Fibroblast of lung (primary cell): Measurements from ENCODE around the gene GRPEL2. TPM values are rescaled to one million over a fixed set of nuclear protein-coding genes. Genes with fewer than 3 reads are reported as not detected.
"Not testable (repeated sequence)": the region's sequence is repeated elsewhere in the genome, so short reads cannot be mapped to it uniquely, and the experiment has no call there.

Source experiments
- DNase-seq, 2 donors: peaks; one replicate each; pipeline versions ENCODE4 v3.0.0 to v3.0.0-alpha.2; 2010; ENCODE audit warnings: low read depth in 2 of 2
- H2AFZ ChIP-seq: 2 replicates; pipeline ENCODE4 v1.5.1; 2012; ENCODE audit warnings: low read length, control low read depth, inconsistent platforms
- H3K27ac ChIP-seq: 2 replicates; pipeline ENCODE4 v1.5.1; 2011; ENCODE audit warnings: low read length, control low read depth; ENCODE audit not compliant: insufficient read depth
- H3K27me3 ChIP-seq: 2 replicates; pipeline ENCODE4 v1.5.1; 2011; ENCODE audit warnings: mild to moderate bottlenecking, low read length; ENCODE audit not compliant: control insufficient read depth, insufficient read depth
- H3K36me3 ChIP-seq: 2 replicates; pipeline ENCODE4 v1.5.1; 2011; ENCODE audit warnings: low read length; ENCODE audit not compliant: control insufficient read depth, insufficient read depth
- H3K4me1 ChIP-seq: 2 replicates; pipeline ENCODE4 v1.5.1; 2011; ENCODE audit warnings: low read length; ENCODE audit not compliant: control insufficient read depth, insufficient read depth; ENCODE audit errors: extremely low read depth
- H3K4me2 ChIP-seq: 2 replicates; pipeline ENCODE4 v1.5.1; 2011; ENCODE audit warnings: low read length, control low read depth; ENCODE audit not compliant: insufficient read depth; ENCODE audit errors: extremely low read depth
- H3K4me3 ChIP-seq, 4 experiments: fragments of 200-600 bp in 1 of 4; sonication (generic) in 1 of 4; replicated peaks in 1 of 4; 2 replicates each; pipeline ENCODE4 v1.5.1; 2011 to 2016; ENCODE audit warnings: low read length in 4 of 4, low read depth in 3 of 4, mild to moderate bottlenecking in 3 of 4, control low read depth in 2 of 4, inconsistent platforms in 1 of 4, mixed read lengths in 1 of 4; ENCODE audit not compliant: insufficient read depth in 1 of 4; ENCODE audit errors: control extremely low read depth in 1 of 4
- H3K79me2 ChIP-seq: 2 replicates; pipeline ENCODE4 v1.5.1; 2012; ENCODE audit warnings: mild to moderate bottlenecking, low read length, inconsistent platforms; ENCODE audit not compliant: control insufficient read depth, insufficient read depth
- H3K9ac ChIP-seq: 2 replicates; pipeline ENCODE4 v1.5.1; 2011; ENCODE audit warnings: mild to moderate bottlenecking, low read length, control low read depth; ENCODE audit not compliant: insufficient read depth
- H3K9me3 ChIP-seq: 2 replicates; pipeline ENCODE4 v1.5.1; 2012; ENCODE audit warnings: low read depth, low read length; ENCODE audit not compliant: control insufficient read depth, insufficient read depth
- H4K20me1 ChIP-seq: 2 replicates; pipeline ENCODE4 v1.5.1; 2011; ENCODE audit warnings: low read length; ENCODE audit not compliant: control insufficient read depth, insufficient read depth; ENCODE audit errors: extremely low read depth
- CTCF ChIP-seq, 2 donors: IDR thresholded peaks in 1 of 2; conservative IDR thresholded peaks in 1 of 2; 1 replicate in 1 of 2; 2 replicates in 1 of 2; pipeline ENCODE4 v1.5.1; 2011 to 2012; ENCODE audit warnings: low read length in 2 of 2, control low read depth in 1 of 2, inconsistent platforms in 1 of 2, low read depth in 1 of 2, mild to moderate bottlenecking in 1 of 2
- EZH2 ChIP-seq: IDR thresholded peaks from 2 replicates; pipeline ENCODE4 v1.5.1; 2012; ENCODE audit warnings: low read length, control low read depth, mild to moderate bottlenecking; ENCODE audit errors: missing control alignments
- polyA plus RNA-seq, 2 donors: library from polyadenylated mRNA; depleted of rRNA in 1 of 2; stranded (reverse) in 1 of 2; unstranded in 1 of 2; fragments of >200 nt; gene quantifications; 2 replicates each; pipeline ENCODE4 v1.2.1, GENCODE V29; 2011 to 2012; ENCODE audit warnings: missing spikeins in 1 of 2
- total RNA-seq: library from RNA; depleted of rRNA; stranded (reverse); fragments of >200 nt; gene quantifications from 2 replicates; pipeline ENCODE4 v1.2.1, GENCODE V29; 2014

The GRPEL2 gene
- total and polyA plus RNA-seq, 2 donors (not counting 1 experiment from before 2014, with no cell fraction given) = 15.3 to 29.6 TPM

- Histone ChIP-seq H3K4me3 (no peak overlapping the region), H3K9ac (no peak overlapping the region), H3K9me3 (no peaks in the 10 kb centered on the region), H3K4me2 (no peak overlapping the region), H3K4me1 (peaks cover 5% of the 10 kb centered on the region), H2AFZ (no peak overlapping the region), H3K27ac (no peak overlapping the region), H3K79me2 (no peaks in the 10 kb centered on the region), H4K20me1 (no peaks in the 10 kb centered on the region), H3K27me3 (no peaks in the 10 kb centered on the region), H3K36me3 (no peaks in the 10 kb centered on the region)
- DNase-seq = no peak
- TF ChIP-seq CTCF (conservative IDR thresholded peaks at IDR 0.05 in 1 of 2, IDR thresholded peaks at IDR 0.05 in 1 of 2; ENCODE audit: low read depth in 1 of 2, low read length in 2 of 2) (no peak), EZH2 (no peak)
Measured at GRCh38 chr5:149391524-149391923, 46.2 kb downstream of the GRPEL2 start.

- peak; percentile 68 to 85 for DNase-seq
- no peaks in the 10 kb centered on the region for H3K27me3 ChIP-seq
- H3K27ac ChIP-seq = no peak overlapping the region
- H2AFZ ChIP-seq = no peak overlapping the region
- peaks cover 5% of the 10 kb centered on the region for H3K4me1 ChIP-seq
- no peaks in the 10 kb centered on the region for H3K36me3 ChIP-seq
- H3K4me3 ChIP-seq = no peak overlapping the region
- no peaks in the 10 kb centered on the region for H4K20me1 ChIP-seq
- H3K9ac ChIP-seq = no peak overlapping the region
- no peak for TF ChIP-seq EZH2
- no peak for TF ChIP-seq CTCF (conservative IDR thresholded peaks at IDR 0.05 in 1 of 2, IDR thresholded peaks at IDR 0.05 in 1 of 2; ENCODE audit: low read depth in 1 of 2, low read length in 2 of 2)
- H3K4me2 ChIP-seq = no peak overlapping the region
- H3K9me3 ChIP-seq = no peaks in the 10 kb centered on the region
- no peaks in the 10 kb centered on the region for H3K79me2 ChIP-seq
Measured at GRCh38 chr5:149392718-149393117, 47.4 kb downstream of the GRPEL2 start.

GRCh38 chr5:149394996-149395395, 49.7 kb downstream of the GRPEL2 start:
- not testable (repeated sequence) for DNase-seq, H3K9ac ChIP-seq, H3K36me3 ChIP-seq, H3K27ac ChIP-seq, H3K79me2 ChIP-seq, H3K4me2 ChIP-seq, H3K27me3 ChIP-seq, H3K9me3 ChIP-seq, H4K20me1 ChIP-seq, H2AFZ ChIP-seq, H3K4me3 ChIP-seq, H3K4me1 ChIP-seq
